MM.1S (cell line): ENCODE data around the gene AKR1B15.

Source experiments
- EZH2 ChIP-seq: fragments of 300-600 bp; sonication (generic); optimal IDR thresholded peaks from 2 replicates; pipeline ENCODE3; 2017; ENCODE audit warnings: low read depth, mild to moderate bottlenecking, antibody characterized with exemption, low read length, mixed read lengths
- TF ChIP-seq, protein P1 (sequence below): fragments of 300-600 bp; sonication (generic); IDR thresholded peaks from 2 replicates; pipeline ENCODE4 v1.5.1; 2016; ENCODE audit warnings: antibody characterized with exemption, low read length, mixed read lengths

DNA sequence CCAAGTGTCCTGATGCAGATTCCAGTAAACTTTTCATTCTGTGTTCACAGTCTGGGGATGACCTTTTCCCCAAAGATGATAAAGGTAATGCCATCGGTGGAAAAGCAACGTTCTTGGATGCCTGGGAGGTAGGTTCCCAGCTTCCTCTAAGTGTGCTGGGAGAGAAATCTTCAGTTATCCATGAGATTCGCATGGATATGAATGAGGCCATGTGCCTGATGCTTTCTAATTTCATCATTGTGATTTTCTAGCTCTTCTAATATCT lies 16.0 kb upstream of the AKR1B15 start:
- no peak for TF ChIP-seq EZH2
- TF ChIP-seq, protein P1, sequence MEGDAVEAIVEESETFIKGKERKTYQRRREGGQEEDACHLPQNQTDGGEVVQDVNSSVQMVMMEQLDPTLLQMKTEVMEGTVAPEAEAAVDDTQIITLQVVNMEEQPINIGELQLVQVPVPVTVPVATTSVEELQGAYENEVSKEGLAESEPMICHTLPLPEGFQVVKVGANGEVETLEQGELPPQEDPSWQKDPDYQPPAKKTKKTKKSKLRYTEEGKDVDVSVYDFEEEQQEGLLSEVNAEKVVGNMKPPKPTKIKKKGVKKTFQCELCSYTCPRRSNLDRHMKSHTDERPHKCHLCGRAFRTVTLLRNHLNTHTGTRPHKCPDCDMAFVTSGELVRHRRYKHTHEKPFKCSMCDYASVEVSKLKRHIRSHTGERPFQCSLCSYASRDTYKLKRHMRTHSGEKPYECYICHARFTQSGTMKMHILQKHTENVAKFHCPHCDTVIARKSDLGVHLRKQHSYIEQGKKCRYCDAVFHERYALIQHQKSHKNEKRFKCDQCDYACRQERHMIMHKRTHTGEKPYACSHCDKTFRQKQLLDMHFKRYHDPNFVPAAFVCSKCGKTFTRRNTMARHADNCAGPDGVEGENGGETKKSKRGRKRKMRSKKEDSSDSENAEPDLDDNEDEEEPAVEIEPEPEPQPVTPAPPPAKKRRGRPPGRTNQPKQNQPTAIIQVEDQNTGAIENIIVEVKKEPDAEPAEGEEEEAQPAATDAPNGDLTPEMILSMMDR: no peak
